ENCODE measurements around the gene DPM3. TPM values are rescaled to one million over a fixed set of nuclear protein-coding genes. Genes with fewer than 3 reads are reported as not detected.

The DPM3 gene
- total and polyA plus RNA-seq, 2 experiments from 2014 or later = 13.6 to 71.4 TPM

GRCh38 chr1:155092131-155092530 lies 48.2 kb downstream of the DPM3 start (continued):
- TF ChIP-seq, protein P1, sequence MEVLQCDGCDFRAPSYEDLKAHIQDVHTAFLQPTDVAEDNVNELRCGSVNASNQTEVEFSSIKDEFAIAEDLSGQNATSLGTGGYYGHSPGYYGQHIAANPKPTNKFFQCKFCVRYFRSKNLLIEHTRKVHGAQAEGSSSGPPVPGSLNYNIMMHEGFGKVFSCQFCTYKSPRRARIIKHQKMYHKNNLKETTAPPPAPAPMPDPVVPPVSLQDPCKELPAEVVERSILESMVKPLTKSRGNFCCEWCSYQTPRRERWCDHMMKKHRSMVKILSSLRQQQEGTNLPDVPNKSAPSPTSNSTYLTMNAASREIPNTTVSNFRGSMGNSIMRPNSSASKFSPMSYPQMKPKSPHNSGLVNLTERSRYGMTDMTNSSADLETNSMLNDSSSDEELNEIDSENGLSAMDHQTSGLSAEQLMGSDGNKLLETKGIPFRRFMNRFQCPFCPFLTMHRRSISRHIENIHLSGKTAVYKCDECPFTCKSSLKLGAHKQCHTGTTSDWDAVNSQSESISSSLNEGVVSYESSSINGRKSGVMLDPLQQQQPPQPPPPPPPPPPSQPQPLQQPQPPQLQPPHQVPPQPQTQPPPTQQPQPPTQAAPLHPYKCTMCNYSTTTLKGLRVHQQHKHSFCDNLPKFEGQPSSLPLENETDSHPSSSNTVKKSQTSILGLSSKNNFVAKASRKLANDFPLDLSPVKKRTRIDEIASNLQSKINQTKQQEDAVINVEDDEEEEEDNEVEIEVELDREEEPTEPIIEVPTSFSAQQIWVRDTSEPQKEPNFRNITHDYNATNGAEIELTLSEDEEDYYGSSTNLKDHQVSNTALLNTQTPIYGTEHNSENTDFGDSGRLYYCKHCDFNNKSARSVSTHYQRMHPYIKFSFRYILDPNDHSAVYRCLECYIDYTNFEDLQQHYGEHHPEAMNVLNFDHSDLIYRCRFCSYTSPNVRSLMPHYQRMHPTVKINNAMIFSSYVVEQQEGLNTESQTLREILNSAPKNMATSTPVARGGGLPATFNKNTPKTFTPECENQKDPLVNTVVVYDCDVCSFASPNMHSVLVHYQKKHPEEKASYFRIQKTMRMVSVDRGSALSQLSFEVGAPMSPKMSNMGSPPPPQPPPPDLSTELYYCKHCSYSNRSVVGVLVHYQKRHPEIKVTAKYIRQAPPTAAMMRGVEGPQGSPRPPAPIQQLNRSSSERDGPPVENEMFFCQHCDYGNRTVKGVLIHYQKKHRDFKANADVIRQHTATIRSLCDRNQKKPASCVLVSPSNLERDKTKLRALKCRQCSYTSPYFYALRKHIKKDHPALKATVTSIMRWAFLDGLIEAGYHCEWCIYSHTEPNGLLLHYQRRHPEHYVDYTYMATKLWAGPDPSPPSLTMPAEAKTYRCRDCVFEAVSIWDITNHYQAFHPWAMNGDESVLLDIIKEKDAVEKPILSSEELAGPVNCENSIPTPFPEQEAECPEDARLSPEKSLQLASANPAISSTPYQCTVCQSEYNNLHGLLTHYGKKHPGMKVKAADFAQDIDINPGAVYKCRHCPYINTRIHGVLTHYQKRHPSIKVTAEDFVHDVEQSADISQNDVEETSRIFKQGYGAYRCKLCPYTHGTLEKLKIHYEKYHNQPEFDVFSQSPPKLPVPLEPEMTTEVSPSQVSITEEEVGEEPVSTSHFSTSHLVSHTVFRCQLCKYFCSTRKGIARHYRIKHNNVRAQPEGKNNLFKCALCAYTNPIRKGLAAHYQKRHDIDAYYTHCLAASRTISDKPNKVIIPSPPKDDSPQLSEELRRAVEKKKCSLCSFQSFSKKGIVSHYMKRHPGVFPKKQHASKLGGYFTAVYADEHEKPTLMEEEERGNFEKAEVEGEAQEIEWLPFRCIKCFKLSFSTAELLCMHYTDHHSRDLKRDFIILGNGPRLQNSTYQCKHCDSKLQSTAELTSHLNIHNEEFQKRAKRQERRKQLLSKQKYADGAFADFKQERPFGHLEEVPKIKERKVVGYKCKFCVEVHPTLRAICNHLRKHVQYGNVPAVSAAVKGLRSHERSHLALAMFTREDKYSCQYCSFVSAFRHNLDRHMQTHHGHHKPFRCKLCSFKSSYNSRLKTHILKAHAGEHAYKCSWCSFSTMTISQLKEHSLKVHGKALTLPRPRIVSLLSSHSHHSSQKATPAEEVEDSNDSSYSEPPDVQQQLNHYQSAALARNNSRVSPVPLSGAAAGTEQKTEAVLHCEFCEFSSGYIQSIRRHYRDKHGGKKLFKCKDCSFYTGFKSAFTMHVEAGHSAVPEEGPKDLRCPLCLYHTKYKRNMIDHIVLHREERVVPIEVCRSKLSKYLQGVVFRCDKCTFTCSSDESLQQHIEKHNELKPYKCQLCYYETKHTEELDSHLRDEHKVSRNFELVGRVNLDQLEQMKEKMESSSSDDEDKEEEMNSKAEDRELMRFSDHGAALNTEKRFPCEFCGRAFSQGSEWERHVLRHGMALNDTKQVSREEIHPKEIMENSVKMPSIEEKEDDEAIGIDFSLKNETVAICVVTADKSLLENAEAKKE (CRISPR knock-in tag; IDR thresholded peaks at IDR 0.05) = no peak
- TF ChIP-seq EZH2phosphoT487 (IDR thresholded peaks at IDR 0.05; ENCODE audit: unreplicated experiment) = no peak

GRCh38 chr1:155091071-155092051 lies 49.0 kb downstream of the DPM3 start:
- no peaks in the 10 kb centered on the region for H3K9me3 Mint-ChIP-seq
- ATAC-seq = peak; percentile 78
- Histone ChIP-seq H3K4me2 (peak overlapping the region; percentile 61; the same call in 1 of the 2 replicates), H3K36me3 (ENCODE audit: insufficient read depth) (no peaks in the 10 kb centered on the region), H4K20me1 (replicated peaks; ENCODE audit: insufficient read depth) (no peaks in the 10 kb centered on the region), H3K79me2 (replicated peaks; ENCODE audit: insufficient read depth) (no peaks in the 10 kb centered on the region), H3K27ac (ENCODE audit: low read depth) (no peak overlapping the region), H3F3A (replicated peaks; ENCODE audit: low read depth) (0 out of 2 replicates have a peak, but pooled peaks cover 9% of the 10 kb centered on the region), H3K27me3 (ENCODE audit: insufficient read depth) (peaks cover 10% of the 10 kb centered on the region; the same call in 1 of the 2 replicates), H3K4me3 (0 out of 2 replicates have a peak overlapping the region, but pooled peaks have one; percentile 7), H3K4me1 (ENCODE audit: insufficient read depth) (peaks cover 7% of the 10 kb centered on the region; the same call in 1 of the 2 replicates), H2AFZ (peak overlapping the region; percentile 97), H3K9me2 (ENCODE audit: insufficient read depth) (no peaks in the 10 kb centered on the region)
- peak overlapping the region; percentile 21; the same call in 2 of the 3 replicates for H3K4me3 Mint-ChIP-seq
- peak; percentile 94 for DNase-seq (ENCODE audit: low spot score)
- no peak overlapping the region for H3K27ac Mint-ChIP-seq
- H3K27me3 Mint-ChIP-seq (ENCODE audit: insufficient read depth, low read depth, poor library complexity) = peaks cover 27% of the 10 kb centered on the region
- TF ChIP-seq CREB1 (CRISPR knock-in tag; IDR thresholded peaks at IDR 0.05; ENCODE audit: low read depth) (0 out of 2 replicates have a peak, but pooled peaks have one; percentile 3), POLR2AphosphoS5 (IDR thresholded peaks at IDR 0.05; ENCODE audit: low read depth) (no peak), CTCF (conservative IDR thresholded peaks at IDR 0.05; ENCODE audit: low read depth in 2 of 2) (peak; percentile 98)
- H3K4me1 Mint-ChIP-seq = peaks cover 31% of the 10 kb centered on the region
- H3K36me3 Mint-ChIP-seq (ENCODE audit: low read depth) = no peaks in the 10 kb centered on the region; the same call in 2 of the 3 replicates

Small RNA genes lying within 50 kb of the gene (small RNA-seq; reads per million reads assigned to genes)
- not detected for gene HMGN2P18 (ENCODE audit: low replicate concordance)
- not detected for gene RF00019 (ENCODE audit: low replicate concordance)

Other genes with a start within 250 kb of the DPM3 start
- gene PMVK, start 203.8 kb downstream of the DPM3 start, total RNA-seq (2014; rRNA removed; shearing (Covaris generic)) = 8.1 and 11.2 TPM in 2 replicates
- 22.2 and 25.0 TPM in 2 replicates for gene PMVK, start 203.8 kb downstream of the DPM3 start, polyA plus RNA-seq (2016; fragmentation: Nextera tagmentation; extraction: Ambion mirVana)
- gene PBXIP1, start 184.4 kb downstream of the DPM3 start, total RNA-seq (2014; rRNA removed; shearing (Covaris generic)) = 29.6 and 31.8 TPM in 2 replicates
- gene PBXIP1, start 184.4 kb downstream of the DPM3 start, polyA plus RNA-seq (2016; fragmentation: Nextera tagmentation; extraction: Ambion mirVana) = 6.5 and 7.0 TPM in 2 replicates
- 28.7 and 29.0 TPM in 2 replicates for gene PYGO2, start 178.7 kb downstream of the DPM3 start, total RNA-seq (2014; rRNA removed; shearing (Covaris generic))
- gene PYGO2, start 178.7 kb downstream of the DPM3 start, polyA plus RNA-seq (2016; fragmentation: Nextera tagmentation; extraction: Ambion mirVana) = 11.0 and 13.2 TPM in 2 replicates
- gene SHC1, start 169.8 kb downstream of the DPM3 start, total RNA-seq (2014; rRNA removed; shearing (Covaris generic)) = 196 and 211 TPM in 2 replicates
- gene SHC1, start 169.8 kb downstream of the DPM3 start, polyA plus RNA-seq (2016; fragmentation: Nextera tagmentation; extraction: Ambion mirVana) = 108 and 117 TPM in 2 replicates
- 296 and 392 TPM in 2 replicates for gene CKS1B, start 165.8 kb downstream of the DPM3 start, total RNA-seq (2014; rRNA removed; shearing (Covaris generic))
- 562 and 617 TPM in 2 replicates for gene CKS1B, start 165.8 kb downstream of the DPM3 start, polyA plus RNA-seq (2016; fragmentation: Nextera tagmentation; extraction: Ambion mirVana)
- gene FLAD1, start 157.2 kb downstream of the DPM3 start, total RNA-seq (2014; rRNA removed; shearing (Covaris generic)) = 71.4 and 75.0 TPM in 2 replicates
- gene FLAD1, start 157.2 kb downstream of the DPM3 start, polyA plus RNA-seq (2016; fragmentation: Nextera tagmentation; extraction: Ambion mirVana) = 72.8 and 74.5 TPM in 2 replicates
- 1.5 and 1.6 TPM in 2 replicates for gene LENEP, start 146.9 kb downstream of the DPM3 start, total RNA-seq (2014; rRNA removed; shearing (Covaris generic))
- not detected in 2 replicates for gene LENEP, start 146.9 kb downstream of the DPM3 start, polyA plus RNA-seq (2016; fragmentation: Nextera tagmentation; extraction: Ambion mirVana)
- 19.3 and 32.6 TPM in 2 replicates for gene ZBTB7B, start 137.7 kb downstream of the DPM3 start, total RNA-seq (2014; rRNA removed; shearing (Covaris generic))
- 3.6 TPM in 2 replicates for gene ZBTB7B, start 137.7 kb downstream of the DPM3 start, polyA plus RNA-seq (2016; fragmentation: Nextera tagmentation; extraction: Ambion mirVana)
- not detected in 2 replicates for gene DCST2, start 106.8 kb downstream of the DPM3 start, total RNA-seq (2014; rRNA removed; shearing (Covaris generic))
- gene DCST2, start 106.8 kb downstream of the DPM3 start, polyA plus RNA-seq (2016; fragmentation: Nextera tagmentation; extraction: Ambion mirVana) = 0.28 and 0.78 TPM in 2 replicates
- not detected in 2 replicates for gene DCST1, start 106.7 kb downstream of the DPM3 start, total RNA-seq (2014; rRNA removed; shearing (Covaris generic))
- gene DCST1, start 106.7 kb downstream of the DPM3 start, polyA plus RNA-seq (2016; fragmentation: Nextera tagmentation; extraction: Ambion mirVana) = not detected in 2 replicates
- 25.9 and 31.1 TPM in 2 replicates for gene ADAM15, start 89.2 kb downstream of the DPM3 start, total RNA-seq (2014; rRNA removed; shearing (Covaris generic))
- gene ADAM15, start 89.2 kb downstream of the DPM3 start, polyA plus RNA-seq (2016; fragmentation: Nextera tagmentation; extraction: Ambion mirVana) = 24.2 and 25.9 TPM in 2 replicates
- 22.9 and 25.0 TPM in 2 replicates for gene EFNA4, start 76.8 kb downstream of the DPM3 start, total RNA-seq (2014; rRNA removed; shearing (Covaris generic))
- 11.1 and 16.4 TPM in 2 replicates for gene EFNA4, start 76.8 kb downstream of the DPM3 start, polyA plus RNA-seq (2016; fragmentation: Nextera tagmentation; extraction: Ambion mirVana)
- gene EFNA3, start 61.7 kb downstream of the DPM3 start, total RNA-seq (2014; rRNA removed; shearing (Covaris generic)) = 13.6 and 14.5 TPM in 2 replicates
- gene EFNA3, start 61.7 kb downstream of the DPM3 start, polyA plus RNA-seq (2016; fragmentation: Nextera tagmentation; extraction: Ambion mirVana) = 10.3 and 13.5 TPM in 2 replicates
- 2.1 and 5.1 TPM in 2 replicates for gene EFNA1, start 12.7 kb downstream of the DPM3 start, total RNA-seq (2014; rRNA removed; shearing (Covaris generic))
- 3.2 and 5.1 TPM in 2 replicates for gene EFNA1, start 12.7 kb downstream of the DPM3 start, polyA plus RNA-seq (2016; fragmentation: Nextera tagmentation; extraction: Ambion mirVana)
- 30.0 and 50.5 TPM in 2 replicates for gene SLC50A1, start 4.7 kb downstream of the DPM3 start, total RNA-seq (2014; rRNA removed; shearing (Covaris generic))
- gene SLC50A1, start 4.7 kb downstream of the DPM3 start, polyA plus RNA-seq (2016; fragmentation: Nextera tagmentation; extraction: Ambion mirVana) = 63.9 and 65.4 TPM in 2 replicates
- gene KRTCAP2, start 32.8 kb upstream of the DPM3 start, total RNA-seq (2014; rRNA removed; shearing (Covaris generic)) = 101 and 106 TPM in 2 replicates
- gene KRTCAP2, start 32.8 kb upstream of the DPM3 start, polyA plus RNA-seq (2016; fragmentation: Nextera tagmentation; extraction: Ambion mirVana) = 579 and 628 TPM in 2 replicates
- gene TRIM46, start 33.3 kb upstream of the DPM3 start, total RNA-seq (2014; rRNA removed; shearing (Covaris generic)) = 15.4 and 18.8 TPM in 2 replicates
- 7.4 and 8.1 TPM in 2 replicates for gene TRIM46, start 33.3 kb upstream of the DPM3 start, polyA plus RNA-seq (2016; fragmentation: Nextera tagmentation; extraction: Ambion mirVana)
- 1.2 and 6.3 TPM in 2 replicates for gene THBS3, start 67.4 kb upstream of the DPM3 start, total RNA-seq (2014; rRNA removed; shearing (Covaris generic))
- 4.3 and 5.0 TPM in 2 replicates for gene THBS3, start 67.4 kb upstream of the DPM3 start, polyA plus RNA-seq (2016; fragmentation: Nextera tagmentation; extraction: Ambion mirVana)
- gene MTX1, start 68.2 kb upstream of the DPM3 start, total RNA-seq (2014; rRNA removed; shearing (Covaris generic)) = 66.7 and 77.7 TPM in 2 replicates
- gene MTX1, start 68.2 kb upstream of the DPM3 start, polyA plus RNA-seq (2016; fragmentation: Nextera tagmentation; extraction: Ambion mirVana) = 106 and 109 TPM in 2 replicates
- 34.7 and 46.3 TPM in 2 replicates for gene ENTREP3, start 115.0 kb upstream of the DPM3 start, total RNA-seq (2014; rRNA removed; shearing (Covaris generic))
- gene ENTREP3, start 115.0 kb upstream of the DPM3 start, polyA plus RNA-seq (2016; fragmentation: Nextera tagmentation; extraction: Ambion mirVana) = 18.6 and 19.5 TPM in 2 replicates
- 47.2 and 52.5 TPM in 2 replicates for gene SCAMP3, start 121.8 kb upstream of the DPM3 start, total RNA-seq (2014; rRNA removed; shearing (Covaris generic))
- gene SCAMP3, start 121.8 kb upstream of the DPM3 start, polyA plus RNA-seq (2016; fragmentation: Nextera tagmentation; extraction: Ambion mirVana) = 38.3 and 50.5 TPM in 2 replicates
- 40.4 and 54.6 TPM in 2 replicates for gene CLK2, start 133.0 kb upstream of the DPM3 start, total RNA-seq (2014; rRNA removed; shearing (Covaris generic))
- gene CLK2, start 133.0 kb upstream of the DPM3 start, polyA plus RNA-seq (2016; fragmentation: Nextera tagmentation; extraction: Ambion mirVana) = 23.9 and 27.2 TPM in 2 replicates
- gene HCN3, start 136.9 kb upstream of the DPM3 start, total RNA-seq (2014; rRNA removed; shearing (Covaris generic)) = 3.5 and 4.9 TPM in 2 replicates
- gene HCN3, start 136.9 kb upstream of the DPM3 start, polyA plus RNA-seq (2016; fragmentation: Nextera tagmentation; extraction: Ambion mirVana) = 3.4 and 4.6 TPM in 2 replicates
- 3.3 and 3.7 TPM in 2 replicates for gene PKLR, start 160.9 kb upstream of the DPM3 start, total RNA-seq (2014; rRNA removed; shearing (Covaris generic))
- 1.5 and 2.0 TPM in 2 replicates for gene PKLR, start 160.9 kb upstream of the DPM3 start, polyA plus RNA-seq (2016; fragmentation: Nextera tagmentation; extraction: Ambion mirVana)
- gene FDPS, start 168.3 kb upstream of the DPM3 start, total RNA-seq (2014; rRNA removed; shearing (Covaris generic)) = 274 and 287 TPM in 2 replicates
- gene FDPS, start 168.3 kb upstream of the DPM3 start, polyA plus RNA-seq (2016; fragmentation: Nextera tagmentation; extraction: Ambion mirVana) = 366 and 373 TPM in 2 replicates
- gene RUSC1, start 180.4 kb upstream of the DPM3 start, total RNA-seq (2014; rRNA removed; shearing (Covaris generic)) = 57.6 and 87.7 TPM in 2 replicates
- gene RUSC1, start 180.4 kb upstream of the DPM3 start, polyA plus RNA-seq (2016; fragmentation: Nextera tagmentation; extraction: Ambion mirVana) = 48.2 and 53.4 TPM in 2 replicates